GM18508 (cell line): ENCODE measurements around the gene KIAA1671.

ENCODE experiments used
- ATAC-seq: cut with Tn5 transposase; IDR thresholded peaks from one replicate; pipeline ENCODE4 v1.9.1; 2021; ENCODE audit warnings: moderate number of reproducible peaks; ENCODE audit not compliant: insufficient read depth, unreplicated experiment

KIAA1671 gene

GRCh38 chr22:25105817-25106650, 153.5 kb downstream of the KIAA1671 start:
- no peak for ATAC-seq

GRCh38 chr22:25109878-25110595, 157.5 kb downstream of the KIAA1671 start:
- no peak for ATAC-seq

GRCh38 chr22:25110596-25110845, 158.0 kb downstream of the KIAA1671 start:
- no peak for ATAC-seq

GRCh38 chr22:25110846-25111578, 158.5 kb downstream of the KIAA1671 start:
- ATAC-seq = no peak

GRCh38 chr22:25111579-25112517, 159.3 kb downstream of the KIAA1671 start:
- ATAC-seq = no peak

- ATAC-seq = no peak
These were observed 160.2 kb downstream of the KIAA1671 start for GRCh38 chr22:25112538-25113253.

- no peak for ATAC-seq
These were observed 160.8 kb downstream of the KIAA1671 start for GRCh38 chr22:25113316-25113721.

GRCh38 chr22:25114369-25115362, 162.2 kb downstream of the KIAA1671 start:
- no peak for ATAC-seq

GRCh38 chr22:25119609-25120008, 167.1 kb downstream of the KIAA1671 start:
- ATAC-seq = no peak

GRCh38 chr22:25120093-25120561, 167.6 kb downstream of the KIAA1671 start:
- ATAC-seq = no peak

GRCh38 chr22:25120761-25121212, 168.3 kb downstream of the KIAA1671 start:
- no peak for ATAC-seq

- no peak for ATAC-seq
These were observed 169.7 kb downstream of the KIAA1671 start for GRCh38 chr22:25122136-25122764.

GRCh38 chr22:25123677-25124076, 171.2 kb downstream of the KIAA1671 start:
- no peak for ATAC-seq

- no peak for ATAC-seq
These were observed 173.3 kb downstream of the KIAA1671 start for GRCh38 chr22:25125693-25126357.

- ATAC-seq = no peak
These were observed 174.0 kb downstream of the KIAA1671 start for GRCh38 chr22:25126510-25126909.

GRCh38 chr22:25127318-25127717, 174.8 kb downstream of the KIAA1671 start:
- no peak for ATAC-seq

GRCh38 chr22:25130462-25130861, 177.9 kb downstream of the KIAA1671 start:
- no peak for ATAC-seq
